ENCODE results near the gene CAMSAP1.

Gene CAMSAP1

DNA sequence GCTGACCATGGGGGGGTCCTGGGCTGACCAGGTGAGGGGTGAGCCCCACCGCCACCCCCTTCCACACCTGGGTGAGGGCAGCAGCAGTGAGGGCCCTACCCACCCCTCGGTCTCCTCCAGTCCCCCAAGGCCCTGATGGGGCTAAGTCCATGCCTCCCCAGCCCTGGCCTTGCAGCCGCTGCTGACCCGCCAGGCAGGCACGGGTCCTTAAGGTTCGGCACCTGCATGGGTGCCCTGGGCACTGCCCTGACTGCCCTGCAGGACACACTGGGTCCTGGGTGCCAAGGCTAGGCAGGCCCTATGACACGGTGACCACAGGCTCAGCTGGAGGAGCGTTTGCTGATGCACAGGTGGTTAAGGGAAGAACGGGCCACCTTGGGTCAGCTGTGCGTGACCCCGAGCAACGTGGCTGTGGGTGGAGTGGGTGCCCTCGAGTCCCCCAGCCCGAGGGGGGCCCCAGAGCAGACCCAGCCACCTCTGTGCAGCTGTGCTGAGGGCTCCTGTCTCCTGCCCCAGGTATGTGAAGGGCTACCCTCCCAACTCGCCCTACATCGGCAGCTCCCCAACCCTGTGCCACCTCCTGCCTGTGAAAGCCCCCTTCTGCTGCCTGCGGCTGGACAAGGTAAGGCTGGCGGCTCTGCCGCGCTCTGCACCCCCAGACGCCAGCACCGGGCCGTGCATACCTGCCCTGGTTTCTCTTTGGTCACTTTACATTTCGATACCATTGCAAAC is 132.4 kb downstream of the CAMSAP1 start:
- no peak for DNase-seq (ENCODE audit: low read depth)
- no peak overlapping the region for H3K4me3 ChIP-seq (ENCODE audit: low read depth, low read length)
- TF ChIP-seq, protein P1, sequence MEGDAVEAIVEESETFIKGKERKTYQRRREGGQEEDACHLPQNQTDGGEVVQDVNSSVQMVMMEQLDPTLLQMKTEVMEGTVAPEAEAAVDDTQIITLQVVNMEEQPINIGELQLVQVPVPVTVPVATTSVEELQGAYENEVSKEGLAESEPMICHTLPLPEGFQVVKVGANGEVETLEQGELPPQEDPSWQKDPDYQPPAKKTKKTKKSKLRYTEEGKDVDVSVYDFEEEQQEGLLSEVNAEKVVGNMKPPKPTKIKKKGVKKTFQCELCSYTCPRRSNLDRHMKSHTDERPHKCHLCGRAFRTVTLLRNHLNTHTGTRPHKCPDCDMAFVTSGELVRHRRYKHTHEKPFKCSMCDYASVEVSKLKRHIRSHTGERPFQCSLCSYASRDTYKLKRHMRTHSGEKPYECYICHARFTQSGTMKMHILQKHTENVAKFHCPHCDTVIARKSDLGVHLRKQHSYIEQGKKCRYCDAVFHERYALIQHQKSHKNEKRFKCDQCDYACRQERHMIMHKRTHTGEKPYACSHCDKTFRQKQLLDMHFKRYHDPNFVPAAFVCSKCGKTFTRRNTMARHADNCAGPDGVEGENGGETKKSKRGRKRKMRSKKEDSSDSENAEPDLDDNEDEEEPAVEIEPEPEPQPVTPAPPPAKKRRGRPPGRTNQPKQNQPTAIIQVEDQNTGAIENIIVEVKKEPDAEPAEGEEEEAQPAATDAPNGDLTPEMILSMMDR (IDR thresholded peaks at IDR 0.05; ENCODE audit: low read depth, low read length, missing control alignments): no peak
- in situ Hi-C loops (cut with HindIII; ENCODE audit: low sequenced_read_pairs): no loop called here

DNA sequence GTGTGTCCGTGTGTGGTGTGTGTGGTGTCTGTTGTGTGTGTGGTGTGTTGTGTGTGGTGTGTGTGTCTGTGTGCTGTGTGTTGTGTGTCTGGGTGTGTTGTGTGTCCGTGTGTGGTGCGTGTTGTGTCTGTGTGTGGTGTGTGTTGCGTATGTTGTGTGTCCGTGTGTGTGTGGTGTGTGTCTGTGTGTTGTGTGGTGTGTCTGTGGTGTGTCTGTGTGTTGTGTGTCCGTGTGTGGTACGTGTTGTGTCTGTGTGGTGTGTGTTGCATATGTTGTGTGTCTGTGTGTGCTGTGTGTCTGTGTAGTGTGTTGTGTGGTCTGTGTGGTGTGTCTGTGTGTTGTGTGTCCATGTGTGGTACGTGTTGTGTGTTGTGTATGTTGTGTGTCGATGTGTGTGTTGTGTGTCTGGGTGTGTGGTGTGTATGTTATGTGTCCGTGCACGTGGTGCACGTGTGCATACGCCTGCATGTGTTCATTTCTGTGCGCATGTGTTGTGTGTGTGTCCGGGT is 133.1 kb downstream of the CAMSAP1 start:
- TF ChIP-seq, protein P1 (IDR thresholded peaks at IDR 0.05; ENCODE audit: low read depth, low read length, missing control alignments): no peak
- no peak overlapping the region for H3K4me3 ChIP-seq (ENCODE audit: low read depth, low read length)
- in situ Hi-C loops (cut with HindIII; ENCODE audit: low sequenced_read_pairs): no loop called here
- no peak for DNase-seq (ENCODE audit: low read depth)

DNA sequence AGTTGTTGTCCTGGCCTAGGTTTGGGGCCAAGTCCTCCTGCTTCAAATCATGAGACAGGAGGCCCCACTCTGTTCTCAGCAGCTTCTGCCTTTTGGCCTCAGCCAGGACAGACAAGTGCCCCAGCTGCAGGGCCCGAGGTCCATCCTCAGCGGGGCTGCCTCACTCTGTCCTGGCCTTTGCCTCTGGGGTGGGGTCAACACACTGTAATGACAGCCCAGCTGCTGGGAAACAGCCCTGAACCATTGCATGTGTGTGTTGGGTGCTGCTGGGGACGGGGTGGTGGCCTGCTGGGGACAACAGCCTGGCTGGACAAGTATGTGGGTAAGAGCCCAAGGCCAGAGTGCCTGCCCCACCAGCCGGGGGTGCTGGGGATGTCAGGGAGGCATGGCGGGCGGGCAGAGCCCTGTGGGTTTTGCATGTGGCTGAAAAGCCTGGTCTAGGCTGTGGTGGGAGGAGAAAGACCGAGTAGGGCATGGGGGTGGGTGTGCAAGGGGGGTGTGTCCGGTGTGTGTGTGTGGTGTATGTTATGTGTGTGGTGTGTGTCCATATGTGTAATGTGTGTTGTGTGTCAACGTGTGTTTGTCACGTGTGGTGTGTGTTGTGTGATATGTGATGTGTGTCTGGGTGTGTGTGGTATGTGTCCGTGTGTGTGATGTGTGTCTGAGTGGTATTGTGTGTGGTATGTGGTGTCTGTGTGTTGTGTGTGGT is 133.7 kb downstream of the CAMSAP1 start:
- TF ChIP-seq, protein P1 (IDR thresholded peaks at IDR 0.05; ENCODE audit: low read depth, low read length, missing control alignments): no peak
- in situ Hi-C loops (cut with HindIII; ENCODE audit: low sequenced_read_pairs): no loop called here
- H3K4me3 ChIP-seq (ENCODE audit: low read depth, low read length): no peak overlapping the region
- no peak for DNase-seq (ENCODE audit: low read depth)

DNA sequence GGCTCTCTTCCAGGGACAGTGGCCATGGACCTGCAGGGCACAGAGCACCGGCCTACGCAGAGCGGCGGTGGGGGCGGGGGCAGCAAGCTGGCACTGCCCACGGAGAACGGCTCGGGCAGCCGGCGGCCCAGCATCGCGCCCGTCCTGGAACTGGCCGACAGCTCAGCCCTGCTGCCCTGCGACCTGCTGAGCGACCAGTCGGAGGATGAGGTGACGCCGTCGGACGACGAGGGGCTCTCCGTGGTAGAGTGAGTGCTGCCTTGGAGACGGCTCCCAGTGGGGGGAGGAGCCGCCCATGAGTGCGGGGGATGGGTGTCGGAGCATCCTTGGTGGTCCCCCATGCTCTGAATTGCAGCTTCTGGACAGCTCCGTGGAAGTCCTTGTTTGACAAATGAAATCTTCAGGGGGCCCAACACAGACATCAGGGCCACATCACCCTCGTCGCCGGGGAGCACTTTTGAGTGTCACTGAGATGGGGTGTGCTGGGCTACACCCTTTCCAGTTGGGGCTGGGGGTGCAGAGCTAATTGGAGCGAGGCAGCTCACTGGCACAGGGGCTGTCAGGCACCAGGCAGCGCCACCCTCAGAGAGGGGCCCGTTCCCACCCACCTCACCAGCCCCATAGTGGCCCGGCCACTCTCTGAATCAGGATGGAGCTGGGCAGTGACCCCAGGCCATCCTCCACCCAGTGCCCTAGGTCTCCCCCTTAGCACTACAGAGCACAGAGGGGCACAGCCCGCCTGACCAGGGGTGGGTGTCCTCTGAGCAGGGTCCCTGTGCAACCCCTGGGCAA is 134.4 kb downstream of the CAMSAP1 start:
- in situ Hi-C loops (cut with HindIII; ENCODE audit: low sequenced_read_pairs): no loop called here
- no peak for DNase-seq (ENCODE audit: low read depth)
- no peak overlapping the region for H3K4me3 ChIP-seq (ENCODE audit: low read depth, low read length)
- TF ChIP-seq, protein P1 (IDR thresholded peaks at IDR 0.05; ENCODE audit: low read depth, low read length, missing control alignments): no peak

DNA sequence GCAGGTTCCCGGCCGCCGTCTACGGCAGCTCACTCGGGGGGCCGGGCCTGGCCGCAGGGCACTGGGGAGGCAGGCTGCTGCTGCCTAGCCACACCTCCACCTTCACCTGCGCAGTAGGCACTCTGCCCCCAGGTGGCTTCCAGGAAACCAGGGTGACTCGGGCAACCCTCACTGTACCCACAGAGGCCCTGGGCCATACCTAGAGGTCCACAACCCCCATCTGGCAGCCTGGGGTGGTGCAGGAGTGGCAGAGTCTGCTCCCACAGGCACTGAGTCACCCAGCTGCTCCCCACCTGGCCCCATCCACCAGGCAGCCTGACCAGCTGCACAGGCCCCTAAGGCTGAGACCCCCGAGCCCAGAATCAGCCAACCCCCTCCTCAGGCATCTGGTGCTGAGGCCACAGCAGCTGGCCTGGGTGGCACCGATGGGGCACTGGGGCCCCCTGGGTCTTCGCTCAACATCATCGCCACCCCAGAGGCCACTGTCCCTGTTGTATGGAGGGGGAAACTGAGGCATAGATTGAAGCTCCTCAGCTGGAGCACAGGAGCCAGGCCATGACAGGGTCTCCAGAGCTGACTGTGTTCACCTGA is 135.2 kb downstream of the CAMSAP1 start:
- DNase-seq (ENCODE audit: low read depth): no peak
- H3K4me3 ChIP-seq (ENCODE audit: low read depth, low read length): no peak overlapping the region
- in situ Hi-C loops (cut with HindIII; ENCODE audit: low sequenced_read_pairs): no loop called here
- TF ChIP-seq, protein P1 (IDR thresholded peaks at IDR 0.05; ENCODE audit: low read depth, low read length, missing control alignments): no peak

Measured in astrocyte of the cerebellum (primary cell).